RPMI7951 (cell line): Measurements from ENCODE around the gene VAPA. TPM values are rescaled to one million over a fixed set of nuclear protein-coding genes. Genes with fewer than 3 reads are reported as not detected.

Experiments used
- DNase-seq: peaks from one replicate; pipeline ENCODE4 v3.0.0-alpha.2; 2012; ENCODE audit warnings: low read depth
- total RNA-seq: library from RNA; depleted of rRNA; stranded (reverse); fragments of >200 nt; shearing (Covaris generic); gene quantifications from 2 replicates; pipeline ENCODE4 v1.2.3, GENCODE V29; 2014

Gene VAPA
- total RNA-seq, 1 experiment from 2014 or later, result 258 TPM

GRCh38 chr18:9914584-9915290 is 921 bp downstream of the VAPA start:
- peak; percentile 76 for DNase-seq

- no peak for DNase-seq
Observed at GRCh38 chr18:9915291-9916076, 1.7 kb downstream of the VAPA start.

- DNase-seq, result no peak
Observed at GRCh38 chr18:9916077-9916639, 2.3 kb downstream of the VAPA start.

- no peak for DNase-seq
Observed at GRCh38 chr18:9916808-9917207, 3.0 kb downstream of the VAPA start.

- peak; percentile 43 for DNase-seq
Observed at GRCh38 chr18:9918016-9918680, 4.3 kb downstream of the VAPA start.

- no peak for DNase-seq
Observed at GRCh38 chr18:9919564-9920232, 5.9 kb downstream of the VAPA start.

- DNase-seq, result no peak
Observed at GRCh38 chr18:9922592-9923311, 8.9 kb downstream of the VAPA start.

- DNase-seq, result no peak
Observed at GRCh38 chr18:9924371-9924943, 10.6 kb downstream of the VAPA start.

GRCh38 chr18:9925369-9925768 is 11.6 kb downstream of the VAPA start:
- no peak for DNase-seq

GRCh38 chr18:9925795-9926194 is 12.0 kb downstream of the VAPA start:
- DNase-seq, result no peak

GRCh38 chr18:9926223-9926894 is 12.5 kb downstream of the VAPA start:
- no peak for DNase-seq

GRCh38 chr18:9926977-9927376 is 13.2 kb downstream of the VAPA start:
- no peak for DNase-seq

- no peak for DNase-seq
Observed at GRCh38 chr18:9927392-9928063, 13.7 kb downstream of the VAPA start.

- DNase-seq, result no peak
Observed at GRCh38 chr18:9928646-9929259, 14.9 kb downstream of the VAPA start.

- no peak for DNase-seq
Observed at GRCh38 chr18:9930299-9930884, 16.6 kb downstream of the VAPA start.

GRCh38 chr18:9931146-9931545 is 17.3 kb downstream of the VAPA start:
- no peak for DNase-seq

GRCh38 chr18:9931678-9932077 is 17.9 kb downstream of the VAPA start:
- no peak for DNase-seq

- DNase-seq, result no peak
Observed at GRCh38 chr18:9933865-9934264, 20.0 kb downstream of the VAPA start.

GRCh38 chr18:9934274-9934673 is 20.5 kb downstream of the VAPA start:
- DNase-seq, result no peak
